MM.1S (cell line): ENCODE measurements around the gene PLEKHA1.

Experiments used
- CTCF ChIP-seq: fragments of 300-600 bp; sonication (generic); IDR thresholded peaks from 2 replicates; pipeline ENCODE4 v1.5.1; 2016; ENCODE audit warnings: antibody characterized with exemption, low read length, mixed read lengths
- EZH2 ChIP-seq: fragments of 300-600 bp; sonication (generic); optimal IDR thresholded peaks from 2 replicates; pipeline ENCODE3; 2017; ENCODE audit warnings: low read depth, mild to moderate bottlenecking, antibody characterized with exemption, low read length, mixed read lengths

- TF ChIP-seq CTCF (no peak), EZH2 (no peak)
Observed at GRCh38 chr10:122381680-122382079, 7.2 kb downstream of the PLEKHA1 start.
